Activated effector memory CD4-positive, alpha-beta T cell treated with anti-CD3 and anti-CD28 coated beads, Interleukin-2, amount 50 U/mL, for 16 hours (primary cell): Measurements from ENCODE around the gene COG4.
A peak's percentile ranks its signal among the peaks of the same experiment; 100 is the strongest.
"Not testable (repeated sequence)": the region's sequence is repeated elsewhere in the genome, so short reads cannot be mapped to it uniquely, and the experiment has no call there.

Experiments
- DNase-seq: peaks from one replicate; pipeline ENCODE4 v3.0.0-alpha.2; 2020

The COG4 gene

DNA sequence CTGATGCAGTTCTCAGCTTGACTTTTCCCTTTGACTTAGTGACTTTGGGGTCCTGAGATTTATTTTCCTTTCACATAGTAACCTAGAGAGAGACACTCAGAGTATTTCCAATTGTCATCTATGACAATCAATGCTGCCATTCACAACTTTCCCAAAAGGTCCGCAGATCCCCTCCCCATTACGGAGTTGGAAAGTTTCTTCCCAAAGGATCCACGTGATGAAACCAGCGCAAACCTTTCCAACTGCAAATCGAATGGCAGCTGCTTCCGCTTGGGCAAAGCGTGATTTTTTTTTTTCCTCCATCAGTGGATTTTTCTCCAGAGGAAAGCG lies 69.5 kb downstream of the COG4 start:
- no peak for DNase-seq

DNA sequence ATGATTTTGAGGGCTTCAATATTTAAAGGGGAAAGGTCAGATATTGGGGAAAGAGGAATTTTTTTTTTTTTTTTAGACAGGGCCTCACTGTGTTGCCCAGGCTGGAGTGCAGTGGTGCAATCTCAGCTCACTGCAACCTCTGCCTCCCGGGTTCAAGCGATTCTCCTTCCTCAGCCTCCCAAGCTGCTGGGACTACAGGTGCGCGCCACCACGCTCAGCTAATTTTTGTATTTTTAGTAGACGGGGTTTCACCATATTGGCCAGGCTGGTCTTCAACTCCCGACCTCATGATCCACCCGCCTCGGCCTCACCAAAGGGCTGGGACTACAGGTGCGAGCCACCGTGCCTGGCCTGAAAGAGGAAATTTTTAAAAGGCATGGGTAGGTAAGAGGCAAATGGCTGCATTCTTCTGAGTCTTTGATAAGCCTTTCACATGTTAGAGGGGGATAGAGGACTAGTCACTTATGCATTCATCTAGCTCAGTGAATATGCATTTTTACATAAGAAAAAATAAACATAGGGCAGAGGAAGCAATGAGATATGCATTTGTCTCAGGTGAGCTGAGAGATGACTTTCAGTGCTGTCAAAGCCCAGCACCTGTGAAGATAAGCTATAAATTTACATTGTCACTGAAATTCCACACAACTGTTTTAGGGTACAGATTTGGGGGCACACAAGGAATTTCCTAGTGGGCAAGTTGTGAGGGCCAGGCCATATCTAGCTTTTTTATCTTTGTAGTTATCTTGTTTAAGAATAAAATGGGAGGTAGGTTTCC lies 70.0 kb downstream of the COG4 start:
- no peak for DNase-seq

DNA sequence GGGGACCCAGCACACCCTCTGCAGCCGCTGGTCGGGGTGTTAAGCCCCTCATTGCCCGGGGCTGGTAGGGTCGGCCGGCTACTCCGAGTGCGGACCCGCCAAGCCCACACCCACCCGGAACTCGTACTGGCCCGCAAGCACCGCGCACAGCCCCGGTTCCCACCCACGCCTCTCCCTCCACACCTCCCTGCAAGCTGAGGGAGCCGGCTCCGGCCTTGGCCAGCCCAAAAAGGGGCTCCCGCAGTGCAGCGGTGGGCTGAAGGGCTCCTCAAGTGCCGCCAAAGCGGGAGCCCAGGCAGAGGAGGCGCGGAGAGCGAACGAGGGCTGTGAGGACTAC lies 72.4 kb downstream of the COG4 start:
- DNase-seq = not testable (repeated sequence)

DNA sequence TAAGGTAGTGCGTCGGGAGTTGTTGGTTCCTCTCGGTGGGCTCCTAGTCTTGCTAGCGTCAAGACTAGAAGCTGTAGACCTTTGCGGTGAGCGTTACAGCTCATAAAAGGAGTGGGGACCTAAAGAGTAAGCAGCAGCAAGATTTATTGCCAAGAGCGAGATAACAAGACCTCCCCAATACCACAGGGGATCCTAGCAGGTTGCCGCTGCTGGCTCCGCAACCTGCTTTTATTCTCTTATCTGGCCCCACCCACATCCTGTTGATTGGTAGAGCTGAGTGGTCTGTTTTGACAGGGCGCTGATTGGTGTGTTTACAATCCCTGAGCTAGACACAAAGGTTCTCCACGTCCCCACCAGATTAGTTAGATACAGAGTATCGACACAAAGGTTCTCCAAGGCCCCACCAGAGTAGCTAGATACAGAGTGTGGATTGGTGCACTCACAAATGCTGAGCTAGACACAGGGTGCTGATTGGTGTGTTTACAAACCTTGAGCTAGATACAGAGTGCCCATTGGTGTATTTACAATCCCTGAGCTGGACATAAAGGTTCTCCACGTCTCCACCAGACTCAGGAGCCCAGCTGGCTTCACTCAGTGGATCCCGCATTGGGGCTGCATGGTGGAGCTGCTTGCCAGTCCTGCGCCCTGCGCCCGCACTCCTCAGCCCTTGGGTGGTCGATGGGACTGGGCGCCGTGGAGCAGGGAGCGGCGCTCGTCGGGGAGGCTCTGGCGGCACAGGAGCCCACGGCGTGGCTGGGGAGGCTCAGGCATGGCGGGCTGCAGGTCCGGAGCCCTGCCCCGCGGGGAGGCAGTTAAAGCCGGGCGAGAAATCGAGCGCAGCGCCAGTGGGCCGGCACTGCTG lies 73.0 kb downstream of the COG4 start:
- DNase-seq = not testable (repeated sequence)

DNA sequence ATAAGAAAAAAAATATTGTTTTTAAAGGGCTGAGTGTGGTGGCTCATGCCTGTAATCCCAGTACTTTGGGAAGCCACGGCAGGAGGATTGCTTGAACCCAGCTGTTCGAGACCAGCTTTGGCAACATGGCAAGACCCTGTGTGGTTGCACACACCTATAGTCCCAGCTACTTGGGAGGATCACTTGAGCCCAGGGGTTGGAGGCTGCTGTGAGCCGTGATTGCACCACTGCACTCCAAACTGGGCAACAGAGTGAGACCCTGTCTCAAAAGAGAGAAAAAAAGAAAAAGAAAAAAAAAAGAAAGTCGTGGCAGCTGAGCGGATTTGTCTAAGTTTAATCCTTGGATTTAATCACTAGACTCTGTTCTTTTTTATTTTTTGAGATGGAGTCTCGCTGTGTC lies 75.3 kb downstream of the COG4 start:
- no peak for DNase-seq

DNA sequence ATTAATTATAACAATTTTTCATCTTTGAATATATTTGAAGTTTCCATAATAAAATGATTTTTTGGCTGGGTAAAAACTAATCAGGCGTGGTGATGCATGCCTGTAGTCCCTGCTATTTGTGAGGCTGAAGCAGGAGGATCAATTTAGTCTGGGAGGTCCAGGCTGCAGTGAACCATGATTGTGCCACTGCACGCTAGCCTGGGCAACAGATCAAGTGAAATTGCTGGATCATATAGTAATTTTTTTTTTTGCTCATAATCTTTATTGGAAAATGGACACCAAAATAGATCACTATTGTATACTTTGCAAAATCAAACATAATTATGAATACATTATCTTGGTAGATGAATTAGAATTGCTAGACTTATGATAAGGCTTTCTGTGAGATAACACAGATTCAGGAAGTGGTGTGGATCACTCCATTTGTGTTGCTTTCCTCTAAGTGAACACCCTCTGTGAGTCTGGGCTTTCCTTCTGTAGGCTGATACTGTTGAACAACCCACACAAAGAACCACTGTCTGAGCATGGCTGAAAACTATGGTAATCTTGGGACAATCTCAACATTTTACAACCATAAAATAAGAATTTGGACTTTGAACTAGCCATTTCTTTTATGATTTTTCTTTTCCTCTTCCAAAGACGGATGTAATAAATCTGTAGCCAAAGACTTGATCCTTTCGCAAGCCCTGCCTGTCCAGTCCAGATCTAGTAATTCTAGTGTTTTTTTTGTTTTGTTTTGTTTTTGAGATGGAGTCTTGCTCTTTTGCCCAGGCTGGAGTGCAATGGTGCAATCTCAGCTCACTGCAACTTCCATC lies 78.9 kb downstream of the COG4 start:
- DNase-seq = no peak

DNA sequence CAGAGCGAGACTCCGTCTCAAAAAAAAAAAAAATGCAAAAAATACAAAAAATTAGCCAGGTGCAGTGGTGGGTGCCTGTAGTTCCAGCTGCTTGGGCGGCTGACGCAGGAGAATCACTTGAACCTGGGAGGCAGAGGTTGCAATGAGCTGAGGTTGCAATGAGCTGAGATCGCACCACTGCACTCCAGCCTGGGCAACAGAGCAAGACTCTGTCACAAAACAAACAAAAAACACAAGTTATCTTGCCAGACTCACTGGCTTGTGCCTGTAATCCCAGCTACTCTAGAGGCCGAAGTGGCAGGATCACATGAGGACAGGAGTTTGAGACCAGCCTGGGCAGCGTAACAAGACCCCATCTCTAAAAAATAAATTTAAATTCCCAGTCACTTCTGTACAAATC lies 81.0 kb downstream of the COG4 start:
- DNase-seq = no peak

DNA sequence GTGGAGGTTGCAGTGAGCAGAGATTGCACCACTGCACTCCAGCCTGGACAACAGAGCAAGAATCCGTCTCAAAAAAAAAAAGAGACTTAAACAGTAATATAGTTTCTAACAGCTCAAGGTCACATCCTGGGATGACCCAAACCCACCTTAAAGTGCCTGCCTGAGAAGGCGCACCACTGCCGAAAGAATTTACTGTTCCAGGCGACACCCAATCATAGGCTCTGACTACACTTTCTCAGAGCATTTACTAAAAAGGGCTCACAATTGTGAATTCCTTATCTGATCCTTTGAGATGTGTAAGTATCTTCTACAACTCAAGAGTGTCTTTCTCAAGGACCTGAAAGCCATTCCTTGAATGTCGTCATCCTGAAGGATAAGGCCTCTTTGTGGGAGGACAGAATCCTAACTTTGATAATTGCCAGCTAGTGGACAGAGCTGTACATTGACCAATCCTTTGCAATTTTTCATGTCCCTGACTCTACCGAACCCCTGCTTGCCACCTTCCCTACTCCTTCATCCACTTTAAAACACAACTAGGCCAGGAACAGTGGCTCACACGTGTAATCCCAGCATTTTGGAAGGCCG lies 81.9 kb downstream of the COG4 start:
- no peak for DNase-seq

DNA sequence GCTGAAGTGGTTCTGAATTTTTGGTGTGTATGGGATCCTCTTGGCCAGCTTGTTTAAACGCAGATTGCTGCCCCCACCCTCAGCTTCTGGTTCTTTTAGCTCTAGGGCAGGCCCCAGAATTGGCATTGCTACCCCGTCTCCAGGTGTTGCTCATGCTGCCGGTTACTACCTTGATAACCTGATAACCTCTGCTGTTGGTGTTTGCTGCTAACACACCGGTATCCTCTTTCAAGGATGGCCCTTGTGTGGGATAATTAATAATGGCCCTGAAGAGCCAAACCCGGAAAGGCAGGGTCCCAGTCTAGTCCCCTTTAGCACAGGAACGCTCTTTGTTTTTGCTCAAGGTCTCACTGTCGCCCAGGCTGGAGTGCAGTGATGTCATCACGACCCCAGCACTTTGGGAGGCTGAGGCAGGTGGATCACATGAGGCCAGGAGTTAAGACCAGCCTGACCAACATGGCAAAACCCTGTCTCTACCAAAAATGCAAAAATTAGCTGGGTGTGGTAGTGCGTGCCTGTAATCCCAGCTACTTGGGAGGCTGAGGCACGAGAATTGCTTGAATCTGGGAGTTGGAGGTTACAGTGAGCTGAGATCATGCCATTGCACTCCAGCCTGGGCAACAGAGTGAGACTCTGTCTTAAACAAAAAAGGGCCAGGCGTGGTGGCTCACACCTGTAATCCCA lies 83.2 kb downstream of the COG4 start:
- no peak for DNase-seq

DNA sequence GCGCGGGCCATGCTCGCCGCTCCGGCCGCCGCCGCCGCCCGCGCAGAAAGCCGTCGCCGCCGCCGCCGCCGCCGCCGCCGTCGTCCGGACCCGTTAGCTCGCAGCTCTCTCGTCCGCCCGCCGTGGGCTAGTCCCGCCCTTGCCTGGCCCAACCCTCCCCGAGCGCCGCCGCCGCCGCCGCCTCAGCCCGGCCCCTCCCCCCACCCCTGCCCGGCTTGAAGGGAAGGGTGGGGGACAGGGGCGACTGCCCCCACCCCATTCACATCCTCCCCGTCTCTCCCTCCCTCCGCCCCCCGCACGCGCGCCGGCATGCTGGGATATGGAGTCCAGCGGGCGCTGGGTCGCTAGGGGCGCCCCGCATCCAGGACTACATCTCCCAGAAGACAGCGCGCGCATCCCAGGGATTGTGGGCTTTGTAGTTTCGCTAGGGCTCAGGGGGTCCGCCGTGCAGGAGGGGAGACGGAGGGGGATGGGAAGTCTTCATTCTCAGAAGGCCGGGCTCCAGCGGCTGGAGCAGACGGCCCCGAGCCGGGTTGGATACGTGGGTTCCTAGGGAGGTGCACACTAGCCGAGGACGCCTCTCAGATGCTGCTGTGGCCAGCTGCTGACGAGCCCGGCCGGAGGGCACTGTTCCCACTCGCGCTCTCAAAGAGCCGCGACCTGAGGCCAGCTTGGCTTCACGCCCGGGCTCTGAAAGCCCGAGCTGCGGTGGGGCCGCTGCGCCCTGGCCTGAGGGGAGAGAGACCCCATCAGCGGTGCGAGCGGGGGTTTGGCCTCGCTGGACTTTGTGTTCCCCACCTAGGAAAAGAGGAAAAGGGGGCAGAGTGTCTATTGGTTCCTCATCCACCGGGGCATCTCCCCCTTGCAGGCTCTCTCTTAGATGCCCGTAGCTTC lies 84.1 kb downstream of the COG4 start, which contains the start of gene ST3GAL2:
Gene ST3GAL2 (minus strand): TSS at position 132 of the 894 bp plus-strand sequence. CDS start 40,570 bp downstream, outside the sequence.
- DNase-seq = peak; percentile 98

DNA sequence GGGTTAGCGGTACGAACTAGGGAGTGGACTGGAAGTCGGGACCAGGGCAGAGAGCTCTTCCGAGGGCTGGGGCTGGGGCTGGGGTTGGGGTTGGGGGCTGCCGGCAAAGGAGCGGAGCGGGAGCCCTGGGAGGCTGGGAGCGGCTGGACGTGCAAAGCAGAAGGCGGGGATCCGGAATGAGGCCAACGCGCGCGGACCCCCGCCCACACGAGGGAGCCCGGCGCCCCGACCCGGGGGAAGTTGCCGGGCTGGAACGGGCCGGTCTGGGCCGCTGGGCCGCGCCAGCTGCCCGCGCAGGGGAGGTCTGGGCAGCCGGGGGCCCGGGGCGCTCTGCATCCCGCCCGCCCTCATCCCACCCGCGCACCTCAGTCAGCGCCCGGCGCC lies 84.8 kb downstream of the COG4 start:
- no peak for DNase-seq

DNA sequence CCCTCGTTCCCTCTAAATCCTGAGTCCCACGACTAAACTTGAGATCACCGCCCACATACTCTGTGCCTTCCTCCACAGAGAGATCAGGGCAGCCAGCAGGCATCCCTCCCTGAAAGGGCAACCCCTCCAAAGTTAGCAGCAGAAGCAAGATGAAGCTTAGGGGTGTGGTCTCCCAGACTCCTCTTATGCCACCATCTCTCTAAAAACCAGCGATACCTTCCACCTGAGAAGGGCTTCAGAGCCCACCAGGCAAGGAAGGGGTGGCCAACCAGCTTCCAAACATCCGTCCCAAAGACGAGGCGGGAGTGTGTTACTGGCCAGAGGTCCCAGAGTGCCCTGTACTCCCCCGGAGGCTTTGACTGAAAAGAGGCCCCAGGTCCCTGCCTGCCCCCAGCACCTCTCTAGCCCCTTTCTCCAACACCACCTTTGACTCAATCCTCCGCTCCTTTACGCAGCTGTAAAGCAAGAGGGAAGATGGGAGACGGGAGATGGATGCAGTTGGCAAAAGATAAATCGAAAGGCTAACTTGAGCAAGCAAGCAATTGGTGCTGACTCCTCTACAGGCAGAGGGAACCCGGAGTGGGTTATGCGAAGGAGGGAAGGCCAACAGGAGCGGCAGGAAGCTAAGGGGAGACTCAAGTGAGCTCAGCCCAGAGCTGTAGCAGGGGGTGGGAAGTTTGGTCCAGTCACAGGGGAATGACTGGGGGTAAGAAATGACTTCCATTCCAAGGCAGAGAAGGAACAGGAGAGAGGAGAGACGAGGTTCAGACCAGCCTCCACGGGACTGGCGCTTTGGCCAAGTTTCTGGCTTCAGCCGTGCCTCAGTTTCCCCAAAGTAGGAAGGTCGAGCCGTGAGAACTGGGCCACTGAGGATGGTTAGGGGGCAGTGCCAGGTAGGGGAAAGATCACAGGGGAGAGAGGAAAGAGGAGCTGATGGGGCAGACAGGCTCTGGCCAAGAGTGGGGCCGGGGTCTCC lies 85.5 kb downstream of the COG4 start:
- peak; percentile 67 for DNase-seq

DNA sequence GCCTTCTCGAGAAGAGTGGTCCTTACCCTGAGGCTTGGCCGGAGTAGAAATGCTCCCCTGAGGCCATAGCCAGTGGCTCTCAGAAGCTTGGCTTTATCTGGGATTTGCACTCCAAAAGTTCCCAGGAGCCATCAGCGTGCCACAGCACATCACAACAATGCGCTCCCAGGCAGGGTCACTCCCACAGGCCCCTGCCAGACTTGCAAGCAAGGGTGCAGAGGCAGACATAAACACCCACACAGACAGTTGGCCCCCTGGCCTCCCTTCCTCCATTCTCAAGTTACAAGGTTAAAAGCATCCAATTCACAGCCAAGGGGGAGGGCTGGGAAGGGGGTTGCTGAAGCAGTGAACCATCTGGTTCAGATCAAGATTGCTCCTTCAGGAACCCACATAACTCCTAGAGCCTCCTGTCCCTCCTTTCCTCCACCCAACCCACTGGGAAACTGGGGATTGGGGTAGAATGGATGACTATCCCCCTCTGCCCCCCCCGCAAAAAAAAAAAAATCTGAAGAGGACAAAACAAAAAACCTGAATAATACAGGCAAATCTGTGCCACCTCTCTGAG lies 86.3 kb downstream of the COG4 start:
- DNase-seq = no peak

DNA sequence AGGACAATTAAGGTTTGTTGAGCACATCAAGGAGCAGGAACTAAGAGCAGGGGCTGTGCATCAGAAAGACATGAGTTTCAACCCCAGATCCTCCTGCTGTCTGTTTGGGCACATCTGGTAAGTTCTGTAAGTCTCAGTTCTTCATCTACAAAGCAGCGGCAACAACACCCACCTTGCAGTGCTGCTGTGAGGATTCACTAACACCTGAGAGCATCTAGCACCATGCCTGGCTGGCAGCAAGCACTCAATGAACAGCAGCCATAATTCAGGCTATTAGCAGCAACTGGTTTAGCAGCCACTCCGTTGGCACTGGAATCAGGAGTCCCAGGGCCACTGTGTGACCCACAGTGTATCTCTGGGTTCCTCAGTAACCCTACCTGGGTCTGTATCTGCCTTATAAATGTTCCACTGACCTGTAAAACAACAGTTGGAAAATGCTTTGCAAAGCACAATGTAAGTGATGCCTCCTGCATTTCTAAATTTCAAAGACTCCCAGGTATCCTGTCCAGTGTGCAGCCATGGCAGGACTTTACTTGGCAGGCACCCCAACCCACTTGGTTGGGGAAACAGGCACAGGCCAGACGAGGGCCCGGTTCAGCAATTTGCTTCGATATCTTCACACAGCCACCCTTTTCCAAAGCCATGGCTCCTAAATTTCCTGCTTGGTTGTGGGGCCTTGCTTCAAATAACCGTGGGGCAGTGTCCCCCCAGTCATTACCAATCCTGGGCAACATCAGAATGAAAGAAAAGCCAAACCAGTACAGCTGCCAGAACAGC lies 88.7 kb downstream of the COG4 start:
- no peak for DNase-seq

DNA sequence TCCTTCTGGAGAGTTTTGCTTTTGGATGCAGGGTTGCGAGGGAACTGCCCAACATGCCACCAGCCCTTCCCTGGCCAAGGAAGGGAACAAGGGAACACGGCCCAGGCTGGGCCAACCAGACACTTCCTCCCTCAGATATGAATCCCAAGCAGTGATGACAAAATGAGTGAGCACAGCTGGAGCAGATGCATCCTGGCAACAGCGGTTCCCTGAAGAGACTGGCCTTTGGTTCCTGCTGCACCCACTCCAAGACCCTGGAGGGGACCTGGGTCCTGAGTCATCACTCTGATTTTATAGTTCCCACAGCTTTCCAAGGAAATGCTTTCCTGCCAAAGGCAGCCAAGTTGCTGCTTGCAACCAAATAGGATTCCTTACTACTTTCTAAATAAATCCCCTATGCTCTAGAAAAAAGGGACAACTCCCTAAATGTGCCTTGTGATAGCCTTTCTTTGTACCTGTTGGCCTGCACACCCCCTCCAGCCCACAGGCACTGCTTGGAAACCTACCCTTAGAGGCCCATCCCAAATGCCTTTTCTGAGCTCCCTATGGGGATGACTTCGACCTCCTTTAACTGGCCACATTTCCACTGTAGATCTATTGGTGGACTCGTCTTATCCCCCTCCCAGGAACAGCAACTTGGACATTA lies 89.8 kb downstream of the COG4 start:
- no peak for DNase-seq

DNA sequence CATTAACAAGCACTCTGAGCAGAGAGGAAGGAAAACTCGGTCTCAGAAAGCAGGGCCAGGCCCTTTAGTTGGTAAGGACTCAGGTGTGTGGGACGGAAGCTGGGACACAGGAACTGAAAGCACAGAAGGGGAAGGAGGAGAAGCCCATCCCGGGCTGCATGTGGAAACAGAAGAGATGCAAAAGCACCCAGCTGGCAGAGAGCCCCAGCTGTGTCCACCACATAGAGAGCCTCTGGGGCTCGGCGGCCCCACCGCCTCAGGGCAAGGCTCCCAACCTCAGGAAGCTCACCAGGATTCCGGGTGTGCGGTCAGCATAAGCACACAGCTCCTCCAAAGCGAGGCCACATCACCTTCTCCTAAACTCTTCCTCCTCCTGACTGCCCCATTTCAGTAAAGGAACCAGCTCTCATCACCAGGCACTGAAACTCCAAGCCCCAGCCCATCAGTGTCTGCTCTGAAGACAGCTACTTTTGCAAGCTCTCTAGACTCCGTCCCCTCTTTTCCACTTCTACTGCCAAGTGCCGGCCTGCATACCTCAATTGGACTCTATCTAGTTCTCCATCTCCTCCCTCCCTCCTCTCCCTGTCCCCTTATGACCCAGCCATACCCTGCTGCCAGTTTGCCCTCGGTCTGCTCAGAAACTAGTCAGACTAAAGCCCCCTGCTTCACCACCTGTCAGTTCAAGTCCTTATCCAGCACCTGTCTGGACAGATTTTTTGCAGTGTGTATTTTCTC lies 90.5 kb downstream of the COG4 start:
- DNase-seq = no peak

DNA sequence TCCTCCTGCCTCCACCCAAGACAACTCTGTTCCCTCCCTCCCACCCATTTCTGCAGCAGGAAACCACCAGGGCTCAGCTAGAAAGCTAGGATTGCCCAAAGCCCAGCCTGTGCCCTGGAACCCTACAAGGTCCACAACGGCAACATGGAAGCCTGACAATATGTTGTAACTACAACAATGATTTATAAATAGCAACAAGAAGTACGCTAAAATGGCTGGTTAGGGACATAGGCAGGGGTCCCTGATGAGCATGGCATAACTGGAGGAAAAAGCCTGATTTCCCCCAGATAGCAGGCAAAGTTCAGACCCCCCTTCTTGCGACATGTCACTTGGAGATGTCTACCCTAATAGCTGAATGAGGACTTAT lies 91.0 kb downstream of the COG4 start:
- no peak for DNase-seq
